GM12891 (cell line): ENCODE measurements around the gene PDLIM4.

ENCODE experiments used
- POLR2A ChIP-seq: IDR thresholded peaks from 2 replicates; pipeline ENCODE4 v1.6.1; 2011; ENCODE audit warnings: low read depth, low read length, control low read depth
- POLR2AphosphoS5 ChIP-seq: IDR thresholded peaks from 2 replicates; pipeline ENCODE4 v1.6.1; 2011; ENCODE audit warnings: low read depth, low read length, control low read depth
- SPI1 ChIP-seq: IDR thresholded peaks from 2 replicates; pipeline ENCODE4 v1.6.1; 2011; ENCODE audit warnings: low read depth, low read length, control low read depth
- TAF1 ChIP-seq: IDR thresholded peaks from 2 replicates; pipeline ENCODE4 v1.6.1; 2011; ENCODE audit warnings: low read depth, low read length, control low read depth

GRCh38 chr5:132280371-132281240 is 23.1 kb downstream of the PDLIM4 start:
- no peak for TF ChIP-seq POLR2A
- no peak for TF ChIP-seq POLR2AphosphoS5
- no peak for TF ChIP-seq SPI1
- no peak for TF ChIP-seq TAF1
